H9 (cell line): ENCODE data around the gene CCDC141. TPM values are rescaled to one million over a fixed set of nuclear protein-coding genes. Genes with fewer than 3 reads are reported as not detected.

Experiments
- DNase-seq: peaks from one replicate; pipeline ENCODE4 v3.0.0-alpha.2; 2017
- H2AFZ ChIP-seq: one replicate; pipeline ENCODE4 v1.6.1; 2013; ENCODE audit warnings: mild to moderate bottlenecking, low read length, control low read depth, moderate library complexity
- H2AK5ac ChIP-seq: 2 replicates; pipeline ENCODE4 v1.6.1; 2013; ENCODE audit warnings: low read length, control low read depth, mixed read lengths; ENCODE audit not compliant: insufficient read length
- H2BK120ac ChIP-seq: one replicate; pipeline ENCODE4 v1.6.1; 2013; ENCODE audit warnings: low read depth, mild to moderate bottlenecking, low read length, control low read depth, inconsistent platforms; ENCODE audit not compliant: poor library complexity, severe bottlenecking
- H2BK12ac ChIP-seq: 2 replicates; pipeline ENCODE4 v1.6.1; 2013; ENCODE audit warnings: low read length, control low read depth, mixed read lengths, low read depth; ENCODE audit not compliant: insufficient read length
- H2BK15ac ChIP-seq: 2 replicates; pipeline ENCODE4 v1.6.1; 2013; ENCODE audit warnings: low read depth, low read length, control low read depth
- H2BK20ac ChIP-seq: one replicate; pipeline ENCODE4 v1.6.1; 2013; ENCODE audit warnings: low read depth, mild to moderate bottlenecking, low read length, control low read depth, inconsistent platforms; ENCODE audit not compliant: poor library complexity, severe bottlenecking
- H2BK5ac ChIP-seq: 2 replicates; pipeline ENCODE4 v1.6.1; 2013; ENCODE audit warnings: low read length, control low read depth, mixed read lengths; ENCODE audit not compliant: insufficient read length
- H3K14ac ChIP-seq: 2 replicates; pipeline ENCODE4 v1.6.1; 2013; ENCODE audit warnings: low read length, control low read depth; ENCODE audit not compliant: insufficient read depth
- H3K18ac ChIP-seq: 2 replicates; pipeline ENCODE4 v1.6.1; 2013; ENCODE audit warnings: low read depth, mild to moderate bottlenecking, mixed read lengths, low read length, control low read depth; ENCODE audit not compliant: insufficient read length
- H3K23ac ChIP-seq: 2 replicates; pipeline ENCODE4 v1.6.1; 2013; ENCODE audit warnings: low read length, control low read depth, mixed read lengths, low read depth; ENCODE audit not compliant: insufficient read length
- H3K23me2 ChIP-seq: 2 replicates; pipeline ENCODE4 v1.6.1; 2013; ENCODE audit warnings: low read depth, mild to moderate bottlenecking, mixed read lengths, low read length, control low read depth; ENCODE audit not compliant: insufficient read length, poor library complexity, severe bottlenecking
- H3K27ac ChIP-seq: 2 replicates; pipeline ENCODE4 v1.5.1; 2013; ENCODE audit warnings: low read length, control low read depth, mixed read lengths, low read depth; ENCODE audit not compliant: insufficient read length
- H3K27me3 ChIP-seq: 2 replicates; pipeline ENCODE4 v1.6.1; 2013; ENCODE audit warnings: low read length, control low read depth, inconsistent platforms; ENCODE audit not compliant: insufficient read depth
- H3K4ac ChIP-seq: 2 replicates; pipeline ENCODE4 v1.6.1; 2013; ENCODE audit warnings: low read depth, mild to moderate bottlenecking, control low read depth, inconsistent platforms, low read length, moderate library complexity
- H3K4me1 ChIP-seq: 2 replicates; pipeline ENCODE4 v1.6.1; 2013; ENCODE audit warnings: low read length, control low read depth, inconsistent platforms; ENCODE audit not compliant: insufficient read depth
- H3K4me2 ChIP-seq: 2 replicates; pipeline ENCODE4 v1.6.1; 2013; ENCODE audit warnings: low read length, control low read depth, mixed read lengths; ENCODE audit not compliant: insufficient read length, insufficient read depth
- H3K56ac ChIP-seq: 2 replicates; pipeline ENCODE4 v1.6.1; 2013; ENCODE audit warnings: low read depth, mild to moderate bottlenecking, mixed read lengths, low read length, control low read depth; ENCODE audit not compliant: insufficient read length
- H3K79me1 ChIP-seq: 2 replicates; pipeline ENCODE4 v1.6.1; 2013; ENCODE audit warnings: low read depth, mild to moderate bottlenecking, moderate library complexity, low read length, control low read depth, inconsistent platforms; ENCODE audit not compliant: insufficient read depth, poor library complexity, severe bottlenecking
- H3K79me2 ChIP-seq: 2 replicates; pipeline ENCODE4 v1.6.1; 2013; ENCODE audit warnings: low read length, control low read depth, inconsistent platforms; ENCODE audit not compliant: insufficient read depth
- H3K9ac ChIP-seq: 2 replicates; pipeline ENCODE4 v1.6.1; 2013; ENCODE audit warnings: low read length, control low read depth, mixed read lengths; ENCODE audit not compliant: insufficient read length; ENCODE audit errors: extremely low read depth
- H3K9me3 ChIP-seq: one replicate; pipeline ENCODE4 v1.6.1; 2013; ENCODE audit warnings: low read depth, low read length, inconsistent platforms; ENCODE audit not compliant: control insufficient read depth
- H3T11ph ChIP-seq: one replicate; pipeline ENCODE4 v1.6.1; 2013; ENCODE audit warnings: mild to moderate bottlenecking, low read length, control low read depth, inconsistent platforms
- H4K20me1 ChIP-seq: one replicate; pipeline ENCODE4 v1.6.1; 2013; ENCODE audit not compliant: control insufficient read depth, insufficient read length, insufficient read depth
- H4K5ac ChIP-seq: 2 replicates; pipeline ENCODE4 v1.6.1; 2013; ENCODE audit warnings: low read depth, mild to moderate bottlenecking, mixed read lengths, low read length, control low read depth; ENCODE audit not compliant: insufficient read length
- H4K8ac ChIP-seq: replicated peaks from 2 replicates; pipeline ENCODE4 v1.6.1; 2013; ENCODE audit warnings: low read length, control low read depth, mixed read lengths, low read depth; ENCODE audit not compliant: insufficient read length
- H4K91ac ChIP-seq: 2 replicates; pipeline ENCODE4 v1.6.1; 2013; ENCODE audit warnings: low read depth, mild to moderate bottlenecking, moderate library complexity, mixed read lengths, low read length, control low read depth; ENCODE audit not compliant: insufficient read length
- H3K27ac Mint-ChIP-seq, 3 experiments: 2 replicates in 2 of 3; 3 replicates in 1 of 3; pipeline ENCODE4 v1.8.0; 2020 to 2021; ENCODE audit warnings: mixed read lengths in 3 of 3, mild to moderate bottlenecking in 1 of 3, moderate library complexity in 1 of 3
- H3K27me3 Mint-ChIP-seq: 2 replicates; pipeline ENCODE4 v1.8.0; 2021; ENCODE audit warnings: low read depth, mild to moderate bottlenecking, moderate library complexity, mixed read lengths
- H3K36me3 Mint-ChIP-seq, 3 experiments: 2 replicates in 2 of 3; 3 replicates in 1 of 3; pipeline ENCODE4 v1.8.0; 2020 to 2021; ENCODE audit warnings: low read depth in 3 of 3, mixed read lengths in 3 of 3; ENCODE audit not compliant: insufficient read depth in 1 of 3
- H3K4me1 Mint-ChIP-seq, 2 experiments: 2 replicates each; pipeline ENCODE4 v1.8.0; 2020; ENCODE audit warnings: mixed read lengths in 2 of 2
- H3K4me3 Mint-ChIP-seq, 2 experiments: 2 replicates in 1 of 2; 3 replicates in 1 of 2; pipeline ENCODE4 v1.8.0; 2020 to 2021; ENCODE audit warnings: mild to moderate bottlenecking in 2 of 2, mixed read lengths in 2 of 2, moderate library complexity in 1 of 2
- H3K9me3 Mint-ChIP-seq, 2 experiments: 2 replicates in 1 of 2; 3 replicates in 1 of 2; pipeline ENCODE4 v1.8.0; 2020; ENCODE audit warnings: mild to moderate bottlenecking in 2 of 2, mixed read lengths in 2 of 2, moderate library complexity in 1 of 2
- total RNA-seq: library from RNA; stranded (reverse); gene quantifications from 2 replicates; pipeline ENCODE4 v1.2.1, GENCODE V29; 2021
- TF ChIP-seq, protein P1 (sequence below): fragments of 200-600 bp; sonication (generic); conservative IDR thresholded peaks from 3 replicates; pipeline ENCODE4 v1.8.0; 2021; ENCODE audit warnings: antibody characterized with exemption, mild to moderate bottlenecking

The CCDC141 gene
- total RNA-seq, 1 experiment from 2014 or later: 1.0 TPM

DNA sequence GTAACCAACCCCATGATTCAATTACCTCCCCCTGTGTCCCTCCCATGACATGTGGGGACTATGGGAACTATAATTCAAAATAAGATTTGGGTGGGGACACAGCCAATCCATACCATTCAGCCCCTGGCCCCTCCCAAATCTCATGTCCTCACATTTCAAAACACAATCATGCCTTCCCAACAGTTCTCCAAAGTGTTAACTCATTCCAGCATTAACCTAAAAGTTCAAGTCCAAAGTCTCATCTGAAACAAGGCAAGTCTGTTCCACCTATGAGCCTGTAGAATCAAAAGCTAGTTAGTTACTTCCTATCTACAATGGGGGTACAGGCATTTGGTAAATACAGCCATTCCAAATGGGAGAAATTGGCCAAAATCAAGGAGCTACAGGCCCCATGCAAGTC, 32.0 kb upstream of the CCDC141 start:
- Histone ChIP-seq H3K14ac (no peak overlapping the region), H2BK15ac (no peak overlapping the region), H3K4me2 (no peak overlapping the region), H2BK20ac (no peak overlapping the region), H3K56ac (no peak overlapping the region), H3K9ac (no peak overlapping the region), H4K8ac (no peak overlapping the region), H3K27me3 (no peaks in the 10 kb centered on the region), H2BK120ac (no peak overlapping the region), H3K79me2 (no peaks in the 10 kb centered on the region), H3K18ac (no peak overlapping the region), H2BK5ac (no peak overlapping the region), H4K20me1 (no peaks in the 10 kb centered on the region), H4K91ac (no peak overlapping the region), H2AK5ac (no peak overlapping the region), H3K9me3 (no peaks in the 10 kb centered on the region), H3K79me1 (no peaks in the 10 kb centered on the region), H3K23ac (no peak overlapping the region), H3K4ac (no peak overlapping the region), H3K27ac (no peak overlapping the region), H3K4me1 (no peaks in the 10 kb centered on the region), H4K5ac (no peak overlapping the region), H2BK12ac (no peak overlapping the region), H2AFZ (no peak overlapping the region), H3T11ph (no peak overlapping the region), H3K23me2 (no peaks in the 10 kb centered on the region)
- H3K4me3 Mint-ChIP-seq: no peak overlapping the region
- TF ChIP-seq, protein P1, sequence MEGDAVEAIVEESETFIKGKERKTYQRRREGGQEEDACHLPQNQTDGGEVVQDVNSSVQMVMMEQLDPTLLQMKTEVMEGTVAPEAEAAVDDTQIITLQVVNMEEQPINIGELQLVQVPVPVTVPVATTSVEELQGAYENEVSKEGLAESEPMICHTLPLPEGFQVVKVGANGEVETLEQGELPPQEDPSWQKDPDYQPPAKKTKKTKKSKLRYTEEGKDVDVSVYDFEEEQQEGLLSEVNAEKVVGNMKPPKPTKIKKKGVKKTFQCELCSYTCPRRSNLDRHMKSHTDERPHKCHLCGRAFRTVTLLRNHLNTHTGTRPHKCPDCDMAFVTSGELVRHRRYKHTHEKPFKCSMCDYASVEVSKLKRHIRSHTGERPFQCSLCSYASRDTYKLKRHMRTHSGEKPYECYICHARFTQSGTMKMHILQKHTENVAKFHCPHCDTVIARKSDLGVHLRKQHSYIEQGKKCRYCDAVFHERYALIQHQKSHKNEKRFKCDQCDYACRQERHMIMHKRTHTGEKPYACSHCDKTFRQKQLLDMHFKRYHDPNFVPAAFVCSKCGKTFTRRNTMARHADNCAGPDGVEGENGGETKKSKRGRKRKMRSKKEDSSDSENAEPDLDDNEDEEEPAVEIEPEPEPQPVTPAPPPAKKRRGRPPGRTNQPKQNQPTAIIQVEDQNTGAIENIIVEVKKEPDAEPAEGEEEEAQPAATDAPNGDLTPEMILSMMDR: no peak
- H3K27ac Mint-ChIP-seq: no peak overlapping the region; a peak in 1 of 7 replicates
- no peak for DNase-seq
- H3K4me1 Mint-ChIP-seq: no peaks in the 10 kb centered on the region; a peak in 1 of 4 replicates
- H3K27me3 Mint-ChIP-seq: no peaks in the 10 kb centered on the region; the same call in none of the 2 replicates
- H3K36me3 Mint-ChIP-seq: peaks cover 0 to 8% (median 3%) of the 10 kb centered on the region in 3 experiments; a peak in 4 of 7 replicates
- peaks cover 8 to 20% of the 10 kb centered on the region in 2 experiments for H3K9me3 Mint-ChIP-seq
